Activated CD8-positive, alpha-beta memory T cell treated with anti-CD3 and anti-CD28 coated beads, Interleukin-2, amount 50 U/mL, for 24 hours (primary cell): ENCODE results near the gene GOLGA6L7.
"Not testable (repeated sequence)": the region's sequence is repeated elsewhere in the genome, so short reads cannot be mapped to it uniquely, and the experiment has no call there.

ENCODE experiments used
- DNase-seq: peaks from one replicate; pipeline ENCODE4 v3.0.0-alpha.2; 2020; ENCODE audit errors: extremely low read depth

Gene GOLGA6L7

GRCh38 chr15:28848521-28848920 lies at the start of gene GOLGA6L7:
Gene GOLGA6L7 (minus strand): TSS chr15:28848644. CDS start chr15:28848549, 95 bp downstream.
- not testable (repeated sequence) for DNase-seq

- DNase-seq: no peak
Measured at GRCh38 chr15:28897861-28898585, 49.6 kb upstream of the GOLGA6L7 start.

GRCh38 chr15:28896951-28897350 lies 48.5 kb upstream of the GOLGA6L7 start:
- no peak for DNase-seq

- DNase-seq: no peak
Measured at GRCh38 chr15:28895566-28895965, 47.1 kb upstream of the GOLGA6L7 start.

- DNase-seq: no peak
Measured at GRCh38 chr15:28895146-28895545, 46.7 kb upstream of the GOLGA6L7 start.

GRCh38 chr15:28894631-28895030 lies 46.2 kb upstream of the GOLGA6L7 start:
- DNase-seq: no peak

GRCh38 chr15:28892789-28893610 lies 44.6 kb upstream of the GOLGA6L7 start:
- DNase-seq: no peak

GRCh38 chr15:28891588-28891987 lies 43.1 kb upstream of the GOLGA6L7 start:
- no peak for DNase-seq

- no peak for DNase-seq
Measured at GRCh38 chr15:28890711-28891495, 42.5 kb upstream of the GOLGA6L7 start.

- not testable (repeated sequence) for DNase-seq
Measured at GRCh38 chr15:28890291-28890690, 41.8 kb upstream of the GOLGA6L7 start.

GRCh38 chr15:28889871-28890270 lies 41.4 kb upstream of the GOLGA6L7 start:
- DNase-seq: not testable (repeated sequence)

GRCh38 chr15:28889346-28889745 lies 40.9 kb upstream of the GOLGA6L7 start:
- DNase-seq: no peak

- no peak for DNase-seq
Measured at GRCh38 chr15:28888900-28889299, 40.5 kb upstream of the GOLGA6L7 start.

- DNase-seq: no peak
Measured at GRCh38 chr15:28888302-28888894, 40.0 kb upstream of the GOLGA6L7 start.

GRCh38 chr15:28887339-28888174 lies 39.1 kb upstream of the GOLGA6L7 start:
- no peak for DNase-seq

GRCh38 chr15:28886431-28887338 lies 38.2 kb upstream of the GOLGA6L7 start:
- no peak for DNase-seq

GRCh38 chr15:28885630-28886430 lies 37.4 kb upstream of the GOLGA6L7 start, which contains the start of gene APBA2:
Gene APBA2 (plus strand): TSS chr15:28885974. CDS start chr15:29053885, 167,911 bp downstream.
- DNase-seq: no peak

- DNase-seq: no peak
Measured at GRCh38 chr15:28885128-28885629, 36.7 kb upstream of the GOLGA6L7 start.
